Activated CD8-positive, alpha-beta memory T cell treated with anti-CD3 and anti-CD28 coated beads, Interleukin-2, amount 50 U/mL, for 4 hours (primary cell): ENCODE results near the gene SFSWAP.
"Not testable (repeated sequence)": the region's sequence is repeated elsewhere in the genome, so short reads cannot be mapped to it uniquely, and the experiment has no call there.

Source experiments
- DNase-seq: peaks from one replicate; pipeline ENCODE4 v3.0.0-alpha.2; 2020

SFSWAP gene

GRCh38 chr12:131794061-131794460, 83.2 kb downstream of the SFSWAP start:
- no peak for DNase-seq

GRCh38 chr12:131794573-131794972, 83.7 kb downstream of the SFSWAP start:
- DNase-seq = no peak

- DNase-seq = no peak
These were observed 84.2 kb downstream of the SFSWAP start for GRCh38 chr12:131795064-131795463.

- DNase-seq = no peak
These were observed 85.0 kb downstream of the SFSWAP start for GRCh38 chr12:131795690-131796410.

GRCh38 chr12:131796411-131796736, 85.5 kb downstream of the SFSWAP start:
- no peak for DNase-seq

- DNase-seq = no peak
These were observed 86.1 kb downstream of the SFSWAP start for GRCh38 chr12:131796754-131797587.

- no peak for DNase-seq
These were observed 86.7 kb downstream of the SFSWAP start for GRCh38 chr12:131797588-131797934.

GRCh38 chr12:131799195-131799594, 88.3 kb downstream of the SFSWAP start:
- DNase-seq = no peak

- DNase-seq = no peak
These were observed 89.1 kb downstream of the SFSWAP start for GRCh38 chr12:131799828-131800593.

GRCh38 chr12:131800594-131801135, 89.8 kb downstream of the SFSWAP start:
- no peak for DNase-seq

GRCh38 chr12:131801254-131801866, 90.5 kb downstream of the SFSWAP start:
- DNase-seq = no peak

- DNase-seq = no peak
These were observed 93.2 kb downstream of the SFSWAP start for GRCh38 chr12:131803961-131804521.

- no peak for DNase-seq
These were observed 94.5 kb downstream of the SFSWAP start for GRCh38 chr12:131805421-131805820.

- no peak for DNase-seq
These were observed 95.8 kb downstream of the SFSWAP start for GRCh38 chr12:131806674-131807073.

GRCh38 chr12:131808744-131809371, 98.0 kb downstream of the SFSWAP start:
- DNase-seq = peak; percentile 46

GRCh38 chr12:131809476-131810254, 98.8 kb downstream of the SFSWAP start:
- not testable (repeated sequence) for DNase-seq

GRCh38 chr12:131810726-131811125, 99.8 kb downstream of the SFSWAP start:
- no peak for DNase-seq

- no peak for DNase-seq
These were observed 104.2 kb downstream of the SFSWAP start for GRCh38 chr12:131815131-131815530.

- no peak for DNase-seq
These were observed 105.6 kb downstream of the SFSWAP start for GRCh38 chr12:131816495-131816894.

GRCh38 chr12:131817241-131817640, 106.4 kb downstream of the SFSWAP start:
- no peak for DNase-seq
